Progenitor cell of endocrine pancreas (in vitro differentiated cells): ENCODE measurements around the gene PAPPA. TPM values are rescaled to one million over a fixed set of nuclear protein-coding genes. Genes with fewer than 3 reads are reported as not detected.

Source experiments
- DNase-seq: peaks from one replicate; pipeline ENCODE4 v3.0.0; 2021; ENCODE audit warnings: low spot score; ENCODE audit not compliant: unreplicated experiment
- H3K27ac Mint-ChIP-seq: 2 replicates; pipeline ENCODE4 v1.8.0; 2021; ENCODE audit warnings: mild to moderate bottlenecking, moderate library complexity, mixed read lengths
- H3K27me3 Mint-ChIP-seq: 2 replicates; pipeline ENCODE4 v1.8.0; 2021; ENCODE audit warnings: mixed read lengths
- H3K36me3 Mint-ChIP-seq: 2 replicates; pipeline ENCODE4 v1.8.0; 2022; ENCODE audit warnings: mixed read lengths; ENCODE audit not compliant: insufficient read depth
- H3K4me1 Mint-ChIP-seq: 2 replicates; pipeline ENCODE4 v1.8.0; 2021; ENCODE audit warnings: low read depth, mixed read lengths
- H3K4me3 Mint-ChIP-seq: 2 replicates; pipeline ENCODE4 v1.8.0; 2021; ENCODE audit warnings: low read depth, mild to moderate bottlenecking, moderate library complexity, mixed read lengths
- H3K9me3 Mint-ChIP-seq: 2 replicates; pipeline ENCODE4 v1.8.0; 2021; ENCODE audit warnings: low read depth, mixed read lengths
- total RNA-seq: library from RNA; stranded (reverse); gene quantifications from 2 replicates; pipeline ENCODE4 v1.2.1, GENCODE V29; 2021
- TF ChIP-seq, protein P1 (sequence below): fragments of 200-600 bp; sonication (generic); IDR thresholded peaks from one replicate; pipeline ENCODE4 v1.5.0; 2021; ENCODE audit warnings: antibody characterized with exemption, mild to moderate bottlenecking; ENCODE audit not compliant: unreplicated experiment

Gene PAPPA
- total RNA-seq, 1 donor from 2014 or later = 0.36 TPM

DNA sequence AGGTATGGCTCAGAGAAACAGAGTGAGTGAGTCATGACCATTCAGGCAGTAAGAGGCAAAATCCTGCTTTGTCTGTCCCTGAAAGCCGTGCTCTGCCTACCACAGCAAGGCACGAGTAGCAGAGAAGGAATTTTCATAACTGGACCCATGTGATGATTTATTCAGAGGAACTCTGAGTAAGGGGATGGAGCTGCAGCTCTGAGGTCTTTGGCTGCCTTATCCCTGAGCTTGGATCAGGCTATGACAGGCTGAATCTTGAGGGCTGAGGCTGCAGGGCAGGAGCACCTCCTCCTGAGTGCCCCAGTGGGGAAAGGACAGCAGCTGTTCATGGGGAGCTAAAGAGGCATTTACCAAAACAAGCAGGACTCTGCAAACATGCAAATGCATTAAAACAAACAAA is 183.4 kb downstream of the PAPPA start:
- no peak overlapping the region for H3K27ac Mint-ChIP-seq
- no peaks in the 10 kb centered on the region for H3K9me3 Mint-ChIP-seq
- H3K4me3 Mint-ChIP-seq = no peak overlapping the region
- peaks cover 41% of the 10 kb centered on the region for H3K4me1 Mint-ChIP-seq
- DNase-seq = no peak
- no peaks in the 10 kb centered on the region for H3K36me3 Mint-ChIP-seq
- TF ChIP-seq, protein P1, sequence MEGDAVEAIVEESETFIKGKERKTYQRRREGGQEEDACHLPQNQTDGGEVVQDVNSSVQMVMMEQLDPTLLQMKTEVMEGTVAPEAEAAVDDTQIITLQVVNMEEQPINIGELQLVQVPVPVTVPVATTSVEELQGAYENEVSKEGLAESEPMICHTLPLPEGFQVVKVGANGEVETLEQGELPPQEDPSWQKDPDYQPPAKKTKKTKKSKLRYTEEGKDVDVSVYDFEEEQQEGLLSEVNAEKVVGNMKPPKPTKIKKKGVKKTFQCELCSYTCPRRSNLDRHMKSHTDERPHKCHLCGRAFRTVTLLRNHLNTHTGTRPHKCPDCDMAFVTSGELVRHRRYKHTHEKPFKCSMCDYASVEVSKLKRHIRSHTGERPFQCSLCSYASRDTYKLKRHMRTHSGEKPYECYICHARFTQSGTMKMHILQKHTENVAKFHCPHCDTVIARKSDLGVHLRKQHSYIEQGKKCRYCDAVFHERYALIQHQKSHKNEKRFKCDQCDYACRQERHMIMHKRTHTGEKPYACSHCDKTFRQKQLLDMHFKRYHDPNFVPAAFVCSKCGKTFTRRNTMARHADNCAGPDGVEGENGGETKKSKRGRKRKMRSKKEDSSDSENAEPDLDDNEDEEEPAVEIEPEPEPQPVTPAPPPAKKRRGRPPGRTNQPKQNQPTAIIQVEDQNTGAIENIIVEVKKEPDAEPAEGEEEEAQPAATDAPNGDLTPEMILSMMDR = no peak
- H3K27me3 Mint-ChIP-seq = peaks cover 8% of the 10 kb centered on the region

DNA sequence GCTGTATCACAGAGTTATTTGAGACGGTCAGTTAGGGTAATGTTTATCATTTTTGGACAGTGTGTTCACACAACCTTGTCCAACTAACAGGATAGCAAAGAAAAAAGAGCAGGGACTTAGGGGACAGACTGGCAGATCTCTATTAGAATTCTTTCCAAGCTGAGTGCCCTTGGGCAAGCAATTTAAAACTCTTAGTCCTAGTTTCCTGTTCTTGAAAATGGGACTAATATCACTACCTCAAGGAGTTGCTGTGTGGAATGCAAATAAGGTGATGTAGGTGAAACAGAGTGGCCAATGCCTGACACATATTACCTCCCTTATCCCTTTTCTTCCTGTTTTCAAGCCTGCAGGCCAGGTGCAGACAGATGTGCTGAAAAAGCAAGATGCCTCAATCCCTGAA is 186.7 kb downstream of the PAPPA start:
- Mint-ChIP-seq H3K36me3 (no peaks in the 10 kb centered on the region), H3K4me3 (no peak overlapping the region), H3K27ac (no peak overlapping the region), H3K27me3 (peaks cover 6% of the 10 kb centered on the region), H3K4me1 (peaks cover 38% of the 10 kb centered on the region), H3K9me3 (no peaks in the 10 kb centered on the region)
- TF ChIP-seq, protein P1 = no peak
- DNase-seq = no peak

DNA sequence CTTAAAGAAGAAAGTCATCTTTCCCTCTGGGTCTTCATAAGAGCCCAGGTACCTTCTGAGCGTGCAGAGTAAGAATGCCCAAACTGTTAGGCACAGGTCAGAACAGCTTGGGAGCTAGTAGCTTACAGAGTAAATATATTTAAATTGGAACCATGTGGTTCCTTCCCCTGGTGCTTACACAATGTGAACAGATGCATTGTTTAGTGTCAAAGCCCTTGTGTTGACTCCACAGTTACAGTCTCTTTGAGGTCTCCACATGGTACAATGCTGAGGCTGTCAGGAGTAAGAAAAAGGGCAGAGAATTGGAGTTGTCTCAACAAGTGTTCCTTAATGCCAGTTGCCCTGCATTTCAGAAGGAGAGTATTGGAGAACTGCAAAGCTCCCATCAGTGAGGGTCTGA is 188.5 kb downstream of the PAPPA start:
- no peak for DNase-seq
- TF ChIP-seq, protein P1 = no peak
- Mint-ChIP-seq H3K9me3 (no peaks in the 10 kb centered on the region), H3K27me3 (peaks cover 5% of the 10 kb centered on the region), H3K4me3 (no peak overlapping the region), H3K36me3 (no peaks in the 10 kb centered on the region), H3K27ac (no peak overlapping the region), H3K4me1 (peaks cover 29% of the 10 kb centered on the region)

DNA sequence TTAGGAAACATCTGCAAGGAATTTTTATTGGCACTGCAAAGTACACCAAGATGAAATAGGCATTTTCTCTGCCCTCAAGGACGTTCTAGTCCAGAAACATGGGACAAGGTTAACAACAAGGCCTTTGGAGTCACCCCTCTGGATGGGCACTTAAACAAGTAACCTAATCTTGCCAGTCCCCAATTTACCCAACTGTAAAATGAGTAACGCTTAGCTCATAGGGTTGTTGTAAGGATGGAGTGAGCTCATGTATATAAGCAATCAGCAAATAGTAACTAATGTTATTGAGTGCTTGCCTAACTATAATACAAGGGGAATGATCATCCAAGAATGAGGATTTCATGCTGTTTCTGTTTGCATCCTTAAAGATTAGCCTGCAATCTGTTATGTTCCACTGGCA is 189.3 kb downstream of the PAPPA start:
- peaks cover 3% of the 10 kb centered on the region for H3K27me3 Mint-ChIP-seq
- no peak overlapping the region for H3K27ac Mint-ChIP-seq
- no peak overlapping the region for H3K4me3 Mint-ChIP-seq
- H3K36me3 Mint-ChIP-seq = no peaks in the 10 kb centered on the region
- TF ChIP-seq, protein P1 = no peak
- H3K4me1 Mint-ChIP-seq = peaks cover 22% of the 10 kb centered on the region
- no peaks in the 10 kb centered on the region for H3K9me3 Mint-ChIP-seq
- DNase-seq = no peak

DNA sequence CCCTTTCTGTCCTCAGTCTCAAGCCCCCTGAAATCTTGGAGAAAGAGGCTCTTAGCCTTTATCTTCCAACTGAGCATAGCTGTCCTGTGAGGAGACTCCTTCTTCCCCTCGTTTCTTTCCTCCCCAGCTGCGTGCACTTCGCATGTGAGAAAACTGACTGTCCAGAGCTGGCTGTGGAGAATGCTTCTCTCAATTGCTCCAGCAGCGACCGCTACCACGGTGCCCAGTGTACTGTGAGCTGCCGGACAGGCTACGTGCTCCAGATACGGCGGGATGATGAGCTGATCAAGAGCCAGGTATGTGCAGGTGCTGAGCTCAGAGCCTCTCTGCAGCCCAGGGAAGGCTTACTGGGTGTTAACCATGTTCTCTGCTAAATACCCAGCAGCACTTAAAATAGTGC is 190.8 kb downstream of the PAPPA start:
- Mint-ChIP-seq H3K4me3 (no peak overlapping the region), H3K36me3 (no peaks in the 10 kb centered on the region), H3K4me1 (peaks cover 16% of the 10 kb centered on the region), H3K9me3 (no peaks in the 10 kb centered on the region), H3K27me3 (no peaks in the 10 kb centered on the region), H3K27ac (no peak overlapping the region)
- TF ChIP-seq, protein P1 = no peak
- no peak for DNase-seq

DNA sequence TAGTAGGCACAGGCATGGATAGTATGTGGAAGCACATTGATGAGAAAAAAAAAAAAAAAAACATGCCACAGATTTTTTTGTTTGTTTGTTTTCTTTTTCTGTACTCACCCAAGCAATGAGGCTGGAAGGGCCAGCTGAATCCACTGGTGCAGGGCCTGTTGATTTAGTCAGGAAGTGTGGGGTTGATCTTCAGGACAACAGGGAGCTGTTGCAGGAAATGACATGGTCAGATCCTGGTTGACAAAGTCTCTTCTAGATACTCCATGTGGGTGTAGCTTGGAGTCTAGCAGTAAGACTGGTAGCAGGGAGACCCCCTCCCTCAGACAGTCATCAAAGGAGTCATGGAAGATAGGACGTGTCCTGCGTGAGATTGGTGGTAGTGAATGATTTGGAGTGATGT is 191.8 kb downstream of the PAPPA start:
- Mint-ChIP-seq H3K27me3 (no peaks in the 10 kb centered on the region), H3K27ac (no peak overlapping the region), H3K36me3 (no peaks in the 10 kb centered on the region), H3K4me1 (peaks cover 8% of the 10 kb centered on the region), H3K4me3 (no peak overlapping the region), H3K9me3 (no peaks in the 10 kb centered on the region)
- TF ChIP-seq, protein P1 = no peak
- DNase-seq = no peak
